SK-MEL-5 (cell line): ENCODE data around the gene ARL16. TPM values are rescaled to one million over a fixed set of nuclear protein-coding genes. Genes with fewer than 3 reads are reported as not detected.
"Not testable (repeated sequence)": the region's sequence is repeated elsewhere in the genome, so short reads cannot be mapped to it uniquely, and the experiment has no call there.

Experiments
- DNase-seq: peaks from one replicate; pipeline ENCODE4 v3.0.0-alpha.2; 2016; ENCODE audit warnings: low read depth, low spot score
- in situ Hi-C: cut with HindIII; loops from 2 replicates; pipeline ENCODE4 v1.10.0; 2016; ENCODE audit warnings: low sequenced_read_pairs, high pct_unique_total_duplicates, low pct_unique_long_range_greater_than_20kb
- total RNA-seq: library from RNA; depleted of rRNA; stranded (reverse); fragments of >200 nt; shearing (Covaris generic); gene quantifications from 2 replicates; pipeline ENCODE4 v1.2.3, GENCODE V29; 2014

Gene ARL16
- total RNA-seq, 1 experiment from 2014 or later = 46.1 TPM

DNA sequence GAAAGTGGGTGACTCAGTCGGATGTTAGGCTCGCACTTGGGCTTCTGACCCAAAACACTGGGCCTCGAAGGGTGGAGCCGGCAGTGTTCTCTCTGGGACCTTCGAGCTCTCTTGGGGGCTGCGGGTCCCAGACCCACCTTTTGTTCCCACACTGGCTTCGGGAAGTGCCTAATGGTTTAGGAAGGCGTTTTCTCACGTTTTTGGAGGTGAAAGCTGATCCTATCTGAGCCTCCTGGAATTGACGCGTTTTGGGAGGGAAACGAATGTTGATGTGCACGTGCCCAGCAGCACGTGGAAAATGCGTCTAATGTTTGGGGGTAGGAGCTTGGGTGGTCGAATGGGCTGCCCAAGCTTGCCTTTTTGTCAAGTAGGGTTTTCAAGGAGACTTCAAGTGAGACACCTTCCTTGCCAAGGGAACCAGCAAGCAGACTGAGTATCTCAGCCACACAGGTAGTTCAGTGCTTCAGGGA lies 880 bp upstream of the ARL16 start:
- in situ Hi-C loops = no loop called here
- DNase-seq = peak; percentile 40

DNA sequence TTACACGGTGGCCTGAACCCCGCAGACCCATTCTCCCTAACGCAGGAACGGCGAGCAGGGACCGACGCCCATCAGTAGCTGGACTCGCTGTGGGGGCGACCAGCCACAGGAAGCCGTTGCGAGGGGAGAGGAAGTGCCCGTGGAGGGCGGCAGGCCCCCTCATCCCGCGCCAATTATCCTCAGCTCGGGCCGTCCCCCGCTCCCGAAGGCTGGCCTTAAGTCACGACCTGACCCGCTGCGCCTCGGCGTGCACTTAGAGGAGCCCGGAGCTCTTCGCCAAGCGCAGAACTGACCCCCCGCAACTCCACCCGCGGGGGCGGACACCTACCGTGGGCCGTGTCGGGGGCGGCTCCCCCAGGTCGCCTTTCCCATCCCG lies 401 bp downstream of the ARL16 start:
- no peak for DNase-seq
- in situ Hi-C loops = no loop called here

DNA sequence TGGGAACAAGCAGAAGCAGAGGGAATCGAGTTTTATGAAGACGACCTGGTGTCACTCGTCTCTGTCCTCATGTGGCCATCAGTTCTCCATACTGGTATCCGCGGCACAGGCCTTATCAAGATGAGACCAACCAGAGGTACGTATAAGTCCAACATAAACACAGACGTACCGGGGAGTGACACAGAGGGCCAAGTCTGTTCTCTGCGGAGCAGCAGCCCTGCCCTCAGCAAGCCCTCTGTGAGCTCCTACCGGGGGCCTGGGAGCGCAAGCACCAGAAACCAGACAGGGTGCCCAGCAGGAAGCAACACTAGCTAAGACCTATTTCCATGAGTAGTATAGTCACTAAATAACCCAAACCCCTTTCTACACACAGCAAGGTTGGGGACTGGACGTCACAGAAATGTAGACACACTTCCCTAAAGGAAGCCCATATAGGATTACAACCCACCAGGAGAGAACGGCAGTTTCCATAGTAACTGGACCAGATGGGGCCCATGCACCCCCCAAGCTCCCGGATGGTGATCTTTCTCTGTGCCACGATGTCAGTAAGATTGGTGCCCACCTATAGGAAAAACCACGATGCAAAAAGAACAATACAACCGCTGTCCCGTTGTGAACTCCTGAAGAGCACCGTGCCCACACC lies 911 bp downstream of the ARL16 start:
- DNase-seq = no peak
- in situ Hi-C loops = no loop called here

DNA sequence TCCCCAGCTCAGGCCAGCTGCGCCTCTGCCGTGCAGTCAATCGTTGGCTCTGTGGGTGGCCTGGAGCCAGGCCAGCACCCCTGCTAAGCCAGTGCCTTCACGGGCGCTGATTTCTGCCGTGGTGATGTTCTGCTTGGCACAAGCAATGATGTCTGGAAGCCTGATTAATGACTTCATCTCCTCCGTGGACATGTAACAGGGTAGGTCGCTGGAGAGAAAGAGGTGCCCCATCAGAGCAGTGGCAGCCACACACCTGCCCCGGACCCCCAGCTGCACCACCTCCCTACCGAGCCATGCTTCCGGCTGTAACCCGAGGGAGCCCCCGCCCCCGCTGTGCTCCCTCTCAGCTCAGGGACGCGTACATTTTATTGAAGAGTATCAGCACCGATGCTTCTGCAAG lies 1.9 kb downstream of the ARL16 start:
- in situ Hi-C loops = no loop called here
- no peak for DNase-seq

DNA sequence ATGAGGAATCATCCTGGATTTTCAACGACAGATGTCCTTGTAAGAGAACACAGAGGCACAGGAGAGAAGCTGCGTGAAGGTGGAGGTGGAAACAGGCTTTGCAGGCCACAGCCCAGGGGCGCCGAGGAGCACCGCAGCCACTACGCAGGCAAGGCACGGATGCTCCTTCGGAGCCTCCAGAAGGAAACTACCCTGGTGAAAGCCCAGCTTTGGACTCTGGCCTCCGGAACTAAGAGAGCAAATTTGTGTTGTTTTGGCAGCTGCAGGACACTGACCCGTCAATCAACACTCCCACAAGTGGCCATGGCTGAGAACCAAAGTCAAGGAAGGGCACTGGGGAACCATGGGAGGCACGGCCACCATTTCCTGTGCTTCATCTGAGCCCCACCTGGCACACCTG lies 3.4 kb downstream of the ARL16 start:
- DNase-seq = no peak

DNA sequence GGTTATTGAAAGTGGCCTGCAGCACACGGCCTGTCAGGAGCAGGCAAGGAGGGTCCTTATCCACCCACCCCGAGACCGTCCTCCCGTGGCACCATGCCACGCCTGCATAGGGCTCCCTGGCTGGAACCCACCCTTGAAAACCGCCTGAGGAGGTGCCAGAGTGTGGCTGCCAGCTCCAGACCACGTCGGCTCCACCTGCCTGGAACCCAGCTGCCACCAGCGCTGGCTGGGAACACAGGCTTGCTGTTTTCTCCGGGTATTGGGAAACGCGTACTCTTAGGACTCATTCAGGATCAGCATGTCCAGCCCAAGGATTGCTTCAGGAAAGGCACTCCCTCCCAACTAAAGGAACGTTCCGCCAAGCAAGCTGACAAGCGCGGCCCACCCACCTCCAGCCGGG lies 6.7 kb downstream of the ARL16 start:
- DNase-seq = no peak
- in situ Hi-C loops = no loop called here

More for the DNA sequence above, 3.4 kb downstream of the ARL16 start:
- in situ Hi-C loops = no loop called here

DNA sequence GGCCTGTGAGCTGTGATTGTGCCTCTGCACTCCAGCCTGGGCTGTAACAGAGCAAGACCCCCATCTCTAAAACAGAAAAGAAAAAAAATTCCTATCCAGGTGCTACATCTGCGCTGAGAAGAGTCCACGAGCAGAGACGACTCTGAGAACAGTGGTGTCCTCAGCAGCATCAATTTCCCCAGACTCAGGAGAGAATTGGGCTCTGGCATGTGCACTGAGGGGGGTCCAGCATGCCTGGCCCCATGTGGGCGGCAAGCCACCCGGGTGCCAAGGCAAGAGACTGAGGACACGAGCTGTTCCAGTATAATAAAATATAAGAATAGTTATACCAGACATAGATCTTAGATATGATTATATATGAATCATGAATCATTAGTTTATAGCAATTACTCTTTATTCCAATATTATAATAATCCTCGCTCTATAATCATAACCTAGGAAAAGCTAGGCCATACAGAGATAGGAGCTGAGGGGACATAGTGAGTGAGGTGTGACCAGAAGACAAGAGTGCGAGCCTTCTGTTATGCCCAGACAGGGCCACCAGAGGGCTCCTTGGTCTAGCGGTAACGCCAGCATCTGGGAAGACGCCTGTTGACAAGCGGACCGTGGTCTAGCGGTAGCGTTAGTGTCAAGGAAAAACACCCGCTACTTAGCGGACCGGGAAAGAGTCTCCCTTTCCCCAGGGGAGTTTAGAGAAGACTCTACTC lies 7.9 kb downstream of the ARL16 start:
- in situ Hi-C loops = not testable (repeated sequence)
- peak; percentile 71 for DNase-seq

DNA sequence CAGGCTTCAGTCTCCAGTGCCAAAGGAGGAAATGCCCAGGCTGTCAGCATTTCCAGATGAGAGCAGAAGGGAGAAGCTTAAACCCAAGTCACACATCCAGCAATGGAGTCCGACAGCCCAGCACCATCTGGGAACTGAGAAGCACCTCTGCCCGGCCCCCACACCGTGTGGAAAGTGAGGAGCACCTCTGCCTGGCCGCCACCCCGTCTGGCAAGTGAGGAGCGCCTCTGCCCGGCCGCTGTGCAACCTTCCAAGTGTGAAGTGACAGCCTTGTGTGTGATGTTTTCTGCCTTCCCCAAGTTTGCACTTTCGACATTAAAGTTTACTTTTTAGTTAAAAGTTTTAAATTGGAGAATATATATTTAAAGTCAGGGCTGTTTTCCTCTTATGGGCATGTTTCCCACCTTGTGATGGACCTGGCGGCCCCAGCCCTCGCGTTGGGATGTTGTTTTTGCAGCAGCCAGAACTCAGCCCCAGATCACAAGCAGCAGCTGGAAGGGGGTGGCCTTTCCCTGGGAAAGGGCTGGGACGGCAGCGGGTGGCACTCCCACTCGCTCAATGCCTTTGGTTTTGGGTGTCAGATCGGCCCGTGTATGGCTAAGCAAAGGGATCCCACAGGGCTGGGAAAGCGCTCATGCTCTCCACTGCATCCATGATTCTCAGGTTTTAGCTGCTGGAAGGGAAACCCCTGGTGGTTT lies 9.9 kb downstream of the ARL16 start:
- no peak for DNase-seq
- in situ Hi-C loops = no loop called here

DNA sequence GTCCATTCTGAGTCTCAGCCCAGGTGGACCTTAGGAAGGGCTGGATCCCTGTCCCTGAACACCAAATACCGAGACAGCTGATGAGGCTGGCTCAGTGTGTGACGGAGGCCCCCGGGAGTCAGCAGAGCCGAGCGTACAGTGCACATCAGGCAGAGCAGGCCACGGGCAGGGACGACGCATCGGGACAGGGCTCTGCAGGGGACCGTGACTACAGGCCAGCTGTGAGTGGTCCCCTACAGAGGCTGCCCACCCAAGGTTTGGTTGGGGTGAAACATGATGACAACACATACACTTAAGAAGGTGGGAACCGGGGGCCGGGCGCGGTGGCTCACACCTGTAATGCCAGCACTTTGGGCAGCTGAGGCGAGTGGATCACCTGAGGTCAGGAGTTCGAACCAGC lies 10.6 kb downstream of the ARL16 start:
- in situ Hi-C loops = no loop called here
- no peak for DNase-seq

DNA sequence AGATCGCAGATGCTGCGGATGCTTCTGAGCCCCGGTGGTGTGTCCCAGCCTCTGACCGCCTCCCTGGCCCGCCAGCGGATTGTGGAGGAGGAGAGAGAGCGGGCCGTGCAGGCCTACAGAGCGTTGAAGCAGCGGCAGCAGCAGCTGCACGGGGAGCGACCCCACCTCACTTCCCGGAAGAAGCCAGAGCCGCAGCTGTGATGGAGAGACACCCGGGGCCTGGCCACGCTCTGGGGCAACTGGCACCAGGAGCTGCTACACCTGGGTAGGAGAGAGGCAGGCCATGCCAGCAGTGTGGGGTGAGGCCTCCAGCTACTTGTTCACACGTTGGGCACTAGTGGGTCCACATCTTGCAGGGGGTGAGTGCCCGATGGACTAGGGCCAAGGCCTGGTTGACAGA lies 11.1 kb downstream of the ARL16 start:
- DNase-seq = no peak
- in situ Hi-C loops = no loop called here

DNA sequence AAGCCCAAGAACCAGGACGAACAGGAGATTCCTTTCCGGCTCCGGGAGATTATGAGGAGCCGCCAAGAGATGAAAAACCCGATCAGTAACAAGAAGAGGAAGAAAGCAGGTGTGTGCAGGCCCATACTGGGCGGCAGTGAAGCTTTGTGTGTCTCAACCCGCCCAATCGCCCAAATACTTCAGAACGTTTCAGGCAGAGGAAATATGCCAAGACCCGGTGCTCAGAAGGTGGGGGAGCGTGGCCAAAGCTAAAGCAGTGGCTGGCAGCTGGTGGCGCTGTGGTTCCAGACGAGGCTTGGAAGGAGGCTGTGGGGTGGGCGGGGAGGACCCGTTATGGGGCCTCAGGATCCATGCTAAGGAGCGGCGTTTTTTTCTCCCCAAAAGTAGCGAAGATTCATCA lies 15.8 kb downstream of the ARL16 start:
- in situ Hi-C loops = no loop called here
- peak; percentile 77 for DNase-seq

DNA sequence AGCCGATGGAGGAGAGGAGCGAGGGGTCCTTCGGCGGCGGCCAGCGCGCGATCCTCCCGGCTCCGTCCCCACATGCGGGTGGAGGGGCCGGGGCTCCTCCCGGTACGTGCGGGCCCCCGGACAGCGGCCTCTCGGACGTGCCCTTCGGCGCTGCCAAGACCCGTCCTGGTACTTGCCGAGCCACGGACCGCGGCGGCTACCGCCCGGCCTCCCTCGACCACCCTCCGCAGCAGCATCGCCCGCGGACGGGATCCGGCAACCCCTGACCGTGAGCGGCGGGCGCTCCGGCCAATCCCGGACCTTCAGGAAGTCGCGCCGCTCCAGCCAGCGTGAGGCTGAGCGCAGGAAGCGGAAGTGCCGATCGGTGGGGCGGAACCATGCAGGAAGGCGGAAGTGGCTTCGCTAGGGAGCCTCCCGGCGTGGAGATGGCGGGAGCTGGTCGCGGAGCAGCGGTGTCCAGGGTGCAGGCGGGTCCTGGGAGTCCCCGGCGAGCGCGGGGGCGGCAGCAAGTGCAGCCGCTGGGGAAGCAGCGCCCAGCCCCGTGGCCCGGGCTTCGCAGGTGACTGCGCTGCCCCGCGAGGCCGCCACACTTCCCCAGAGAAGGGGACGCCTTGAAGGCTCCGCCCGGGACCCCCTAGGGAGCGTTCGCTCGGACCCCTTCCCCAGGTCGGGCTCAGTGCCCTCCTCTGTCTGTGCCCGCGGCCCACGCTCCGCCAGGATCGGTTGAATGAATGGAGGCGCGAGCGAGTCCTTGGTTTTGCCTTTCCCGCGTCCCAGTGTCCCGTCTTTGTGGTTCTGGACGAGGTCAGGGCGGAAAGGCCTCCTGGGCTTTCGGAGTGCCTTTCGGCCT lies 17.0 kb downstream of the ARL16 start, which contains the start of the genes CCDC137 and OXLD1:
TSS of gene CCDC137 (plus strand) at position 396 of the 850 bp plus-strand sequence. CDS start at position 426, 30 bp downstream.
TSS of gene OXLD1 (minus strand) at position 264 of the 850 bp plus-strand sequence. CDS start at position 236, 28 bp downstream.
- peak; percentile 99 for DNase-seq
- in situ Hi-C loops = no loop called here

DNA sequence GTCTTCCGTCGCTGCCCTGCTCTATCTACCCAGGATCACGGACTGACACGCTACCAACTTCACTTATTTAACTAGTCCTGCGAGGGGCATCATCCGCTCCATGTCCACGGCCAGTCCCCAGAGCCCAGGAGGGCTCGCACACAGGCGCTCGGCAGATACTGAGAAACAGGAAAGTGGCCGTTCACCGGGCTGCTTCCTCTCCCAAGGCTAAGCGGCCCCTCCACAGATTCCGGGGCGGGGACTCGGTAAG lies 17.6 kb downstream of the ARL16 start:
- in situ Hi-C loops = no loop called here
- DNase-seq = no peak

DNA sequence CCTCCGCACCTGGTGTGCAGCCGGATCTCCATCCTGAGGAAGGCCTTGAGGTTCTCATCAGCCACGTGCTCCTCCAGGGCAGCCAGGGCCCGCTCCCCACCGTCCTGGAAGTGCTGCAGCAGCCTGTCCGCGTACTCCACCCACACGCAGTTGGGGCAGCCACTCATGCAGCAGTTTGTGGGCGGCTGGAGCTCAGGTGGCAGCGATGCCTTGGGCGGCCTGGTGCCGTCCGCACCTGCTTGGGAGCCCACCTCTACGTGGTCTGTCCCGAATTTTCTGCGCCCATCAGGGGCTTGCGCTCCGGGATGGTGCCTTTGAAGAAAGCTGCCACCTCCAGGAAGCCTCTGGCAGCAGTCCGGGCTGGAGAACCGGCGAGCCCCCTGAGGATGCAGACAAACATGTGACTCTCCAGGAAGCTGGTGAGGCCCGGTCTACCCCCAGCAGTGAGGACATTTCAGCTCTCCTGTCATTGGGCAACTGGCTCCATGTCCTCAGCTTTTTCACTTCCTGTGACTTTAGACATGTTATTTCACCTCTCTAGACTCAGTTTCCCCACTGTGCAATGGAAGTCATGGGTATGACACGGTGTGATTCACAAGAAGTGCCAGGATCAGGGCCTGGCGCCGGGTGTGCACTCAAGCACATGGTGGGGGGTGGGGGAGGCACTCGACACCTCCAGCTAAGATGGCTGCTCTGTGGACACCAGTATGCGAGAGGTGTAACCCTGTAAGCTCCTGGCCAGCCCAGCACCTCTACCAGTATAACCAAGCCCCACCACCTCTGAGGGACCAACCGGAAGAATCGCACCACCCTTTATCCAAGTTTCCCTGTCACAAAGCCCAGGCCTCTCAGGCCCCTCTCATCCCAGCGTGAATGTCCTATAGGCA lies 18.1 kb downstream of the ARL16 start:
- in situ Hi-C loops = no loop called here
- DNase-seq = peak; percentile 67

DNA sequence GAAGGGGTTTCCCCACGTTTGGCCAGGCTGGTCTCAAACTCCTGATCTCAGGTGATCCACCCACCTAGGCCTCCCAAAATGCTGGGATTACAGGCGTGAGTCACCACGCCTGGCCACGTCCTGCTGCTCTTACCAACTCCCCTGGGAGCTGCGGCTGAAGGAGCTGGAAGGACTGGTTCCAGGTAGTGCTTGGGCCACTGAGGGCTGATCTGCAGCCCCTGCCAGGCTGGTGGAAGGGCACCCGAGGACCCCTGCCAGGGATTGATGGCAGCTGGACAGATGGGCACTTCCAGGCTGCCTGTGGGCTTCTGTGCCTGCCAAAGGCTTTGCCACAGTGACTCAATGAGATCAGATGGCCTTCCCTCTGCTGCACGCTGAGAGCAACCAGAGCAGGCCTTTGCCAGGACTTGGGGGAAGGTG lies 19.5 kb downstream of the ARL16 start:
- no peak for DNase-seq
- in situ Hi-C loops = no loop called here

DNA sequence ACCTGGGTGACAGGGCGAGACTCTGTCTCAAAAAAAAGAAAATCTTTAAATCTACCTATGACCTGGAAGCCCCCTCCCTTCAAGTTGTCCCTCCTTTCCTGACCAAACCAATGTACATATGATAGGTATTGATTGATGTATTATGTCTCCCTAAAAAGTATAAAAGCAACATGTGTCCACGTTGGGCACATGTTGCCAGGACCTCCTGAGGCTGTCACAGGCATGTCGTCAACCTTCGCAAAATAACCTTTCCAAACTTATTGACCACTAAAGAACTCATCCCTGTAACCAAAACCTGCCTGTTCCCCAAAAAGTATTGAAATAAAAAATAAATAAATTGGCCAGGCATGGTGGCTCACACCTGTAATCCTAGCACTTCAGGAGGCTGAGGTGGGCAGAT lies 21.6 kb downstream of the ARL16 start:
- DNase-seq = no peak
- in situ Hi-C loops = no loop called here

DNA sequence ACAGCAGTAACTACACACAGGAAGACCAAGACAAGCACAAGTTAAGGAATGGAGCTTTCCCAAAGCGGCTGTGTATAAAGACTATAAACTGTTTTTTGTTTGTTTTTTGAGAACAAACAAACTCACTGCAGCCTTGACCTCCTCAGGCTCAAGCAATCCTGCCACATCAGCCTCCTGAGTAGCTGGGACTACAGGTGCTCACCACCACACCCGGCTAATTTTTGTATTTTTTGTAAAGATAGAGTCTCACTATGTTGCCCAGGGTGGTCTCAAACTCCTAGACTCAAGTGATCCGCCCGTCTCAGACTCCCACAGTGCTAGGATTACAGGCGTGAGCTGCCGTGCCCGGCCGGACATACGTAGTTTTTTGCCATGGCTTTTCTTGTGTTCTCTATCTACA lies 23.2 kb downstream of the ARL16 start:
- DNase-seq = no peak
- in situ Hi-C loops = no loop called here
